ENCODE measurements around the gene GALNT17. TPM values are rescaled to one million over a fixed set of nuclear protein-coding genes. Genes with fewer than 3 reads are reported as not detected.
"Not testable (repeated sequence)": the region's sequence is repeated elsewhere in the genome, so short reads cannot be mapped to it uniquely, and the experiment has no call there.

The GALNT17 gene
- total RNA-seq, 5 donors from 2014 or later (not counting 1 experiment from before 2014, with no cell fraction given) = 0.09 to 0.20 TPM; not detected in 3

DNA sequence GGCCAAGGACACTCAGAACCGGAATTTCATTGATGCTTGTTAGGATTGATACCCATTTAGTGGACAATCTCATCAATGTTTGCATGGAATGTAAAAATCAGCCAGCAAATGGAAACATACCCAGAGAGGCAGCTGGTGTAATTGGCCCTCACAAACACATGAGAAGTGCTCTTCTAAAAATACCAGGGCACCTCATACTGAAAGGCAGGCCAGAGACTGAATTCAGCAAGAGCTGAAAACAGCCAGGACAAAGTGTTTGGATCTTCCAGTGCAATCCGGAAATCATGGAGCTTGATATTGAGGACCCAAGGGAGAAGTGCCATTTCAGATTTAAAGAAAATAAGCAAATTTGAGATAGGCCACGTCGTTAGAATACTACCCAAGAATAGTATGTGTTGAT, 498.6 kb downstream of the GALNT17 start:
- Histone ChIP-seq H3K36me3 (ENCODE audit: control insufficient read depth in 2 of 2, extremely low read depth in 1 of 2, insufficient read depth in 1 of 2, low read length in 1 of 2) (no peaks in the 10 kb centered on the region), H3K9me3 (no peaks in the 10 kb centered on the region), H3K4me3 (ENCODE audit: control insufficient read depth in 1 of 2, extremely low read depth in 1 of 2, low read length in 1 of 2) (no peak overlapping the region), H3K4me1 (ENCODE audit: control insufficient read depth in 1 of 2, extremely low read depth in 1 of 2, insufficient read depth in 2 of 2, low read length in 2 of 2) (no peaks in the 10 kb centered on the region), H3K27me3 (replicated peaks in 1 of 2; ENCODE audit: control insufficient read depth in 2 of 2, extremely low read depth in 1 of 2, insufficient read depth in 2 of 2, low read length in 1 of 2) (peaks cover 0 to 2% of the 10 kb centered on the region in 2 experiments), H3K27ac (ENCODE audit: low read length) (no peak overlapping the region)
- Mint-ChIP-seq H3K9me3 (peaks cover 3 to 10% (median 4%) of the 10 kb centered on the region in 3 donors), H3K4me1 (no peaks in the 10 kb centered on the region), H3K27me3 (no peaks in the 10 kb centered on the region), H3K4me3 (no peak overlapping the region), H3K36me3 (no peaks in the 10 kb centered on the region), H3K27ac (no peak overlapping the region)
- DNase-seq = no peak
- ChIA-PET CTCF (no interaction called here), POLR2A (interaction anchor here in 1 of 2 donors (0.6 kb wide), 1 partner anchor 10 kb away, joined by 3 read pairs; no protein-coding TSS in a partner anchor)
- no peak for ATAC-seq (replicated peaks in 1 of 4)
- 77% methylated on average over 4 of the region's 4 CpGs for WGBS (ENCODE audit: insufficient coverage)

DNA sequence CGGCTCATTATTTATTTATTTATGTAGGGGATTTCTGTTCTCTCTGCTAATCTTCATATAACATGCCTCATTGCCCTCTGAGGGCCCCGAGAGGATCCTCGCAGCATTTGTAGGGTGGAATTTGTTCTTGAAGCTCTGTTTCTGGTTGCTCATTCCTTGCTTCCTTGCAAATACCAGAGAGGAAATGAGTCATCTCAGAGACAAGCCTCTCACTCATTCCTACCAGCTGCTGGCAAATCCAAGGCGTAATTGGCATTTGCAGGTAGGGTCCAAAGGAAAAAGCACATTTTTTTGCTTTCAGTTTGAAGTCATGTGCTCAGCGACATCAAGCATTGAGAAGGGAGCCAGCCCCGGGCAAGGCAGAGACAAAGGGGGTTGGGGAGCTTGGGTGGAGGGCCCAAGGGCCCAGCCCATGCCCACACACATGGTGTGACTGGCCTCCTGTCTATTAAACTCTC, 501.6 kb downstream of the GALNT17 start:
- CTCF ChIA-PET = no interaction called here

DNA sequence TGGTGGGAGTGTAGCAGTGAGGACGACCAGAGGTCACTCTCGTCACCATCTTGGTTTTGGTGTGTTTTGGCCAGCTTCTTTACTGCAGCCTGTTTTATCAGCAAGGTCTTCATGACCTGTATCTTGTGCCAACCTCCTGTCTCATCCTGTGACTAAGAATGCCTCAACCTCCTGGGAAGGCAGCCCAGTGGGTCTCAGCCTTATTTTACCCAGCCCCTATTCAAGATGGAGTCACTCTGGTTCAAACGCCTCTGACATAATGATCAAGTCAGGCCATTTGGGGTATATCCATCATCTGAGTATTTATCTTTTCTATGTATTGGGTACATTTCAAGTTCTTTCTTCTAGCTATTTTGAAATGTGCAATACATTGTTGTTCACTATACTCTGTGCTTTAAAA, 503.9 kb downstream of the GALNT17 start:
- H3K27ac ChIP-seq (ENCODE audit: low read length); H3K27me3 Mint-ChIP-seq; H3K36me3 ChIP-seq (ENCODE audit: control insufficient read depth in 2 of 2, extremely low read depth in 1 of 2, insufficient read depth in 1 of 2, low read length in 1 of 2); POLR2A ChIA-PET; DNase-seq; H3K27ac Mint-ChIP-seq; H3K27me3 ChIP-seq (replicated peaks in 1 of 2; ENCODE audit: control insufficient read depth in 2 of 2, extremely low read depth in 1 of 2, insufficient read depth in 2 of 2, low read length in 1 of 2); H3K4me1 Mint-ChIP-seq; H3K9me3 ChIP-seq; H3K4me3 ChIP-seq (ENCODE audit: control insufficient read depth in 1 of 2, extremely low read depth in 1 of 2, low read length in 1 of 2); CTCF ChIA-PET; H3K4me1 ChIP-seq (ENCODE audit: control insufficient read depth in 1 of 2, extremely low read depth in 1 of 2, insufficient read depth in 2 of 2, low read length in 2 of 2); H3K36me3 Mint-ChIP-seq; ATAC-seq (replicated peaks in 1 of 4); H3K4me3 Mint-ChIP-seq: not testable (repeated sequence)
- 90% methylated on average over 2 of the region's 3 CpGs for WGBS (ENCODE audit: insufficient coverage)
- peaks cover under 1 to 15% (median 8%) of the 10 kb centered on the region in 3 donors for H3K9me3 Mint-ChIP-seq

More for the DNA sequence above, 501.6 kb downstream of the GALNT17 start:
- Mint-ChIP-seq H3K9me3 (peaks cover 4 to 14% (median 8%) of the 10 kb centered on the region in 3 donors), H3K4me3 (no peak overlapping the region), H3K27me3 (no peaks in the 10 kb centered on the region), H3K36me3 (no peaks in the 10 kb centered on the region), H3K4me1 (no peaks in the 10 kb centered on the region), H3K27ac (no peak overlapping the region)
- Histone ChIP-seq H3K4me3 (ENCODE audit: control insufficient read depth in 1 of 2, extremely low read depth in 1 of 2, low read length in 1 of 2) (no peak overlapping the region), H3K27me3 (replicated peaks in 1 of 2; ENCODE audit: control insufficient read depth in 2 of 2, extremely low read depth in 1 of 2, insufficient read depth in 2 of 2, low read length in 1 of 2) (peaks cover 0 to 2% of the 10 kb centered on the region in 2 experiments), H3K4me1 (ENCODE audit: control insufficient read depth in 1 of 2, extremely low read depth in 1 of 2, insufficient read depth in 2 of 2, low read length in 2 of 2) (no peaks in the 10 kb centered on the region), H3K9me3 (no peaks in the 10 kb centered on the region), H3K27ac (ENCODE audit: low read length) (no peak overlapping the region), H3K36me3 (ENCODE audit: control insufficient read depth in 2 of 2, extremely low read depth in 1 of 2, insufficient read depth in 1 of 2, low read length in 1 of 2) (no peaks in the 10 kb centered on the region)
- DNase-seq = no peak
- 18% methylated on average over 1 of the region's 6 CpGs for WGBS (ENCODE audit: insufficient coverage)
- ATAC-seq (replicated peaks in 1 of 4) = no peak
- POLR2A ChIA-PET = no interaction called here

- Histone ChIP-seq H3K36me3 (ENCODE audit: control insufficient read depth in 2 of 2, extremely low read depth in 1 of 2, insufficient read depth in 1 of 2, low read length in 1 of 2) (no peaks in the 10 kb centered on the region), H3K9me3 (no peaks in the 10 kb centered on the region), H3K27me3 (replicated peaks in 1 of 2; ENCODE audit: control insufficient read depth in 2 of 2, extremely low read depth in 1 of 2, insufficient read depth in 2 of 2, low read length in 1 of 2) (no peaks in the 10 kb centered on the region), H3K27ac (ENCODE audit: low read length) (no peak overlapping the region), H3K4me1 (ENCODE audit: control insufficient read depth in 1 of 2, extremely low read depth in 1 of 2, insufficient read depth in 2 of 2, low read length in 2 of 2) (no peaks in the 10 kb centered on the region), H3K4me3 (ENCODE audit: control insufficient read depth in 1 of 2, extremely low read depth in 1 of 2, low read length in 1 of 2) (no peak overlapping the region)
- no peaks in the 10 kb centered on the region for H3K27me3 Mint-ChIP-seq
- no peaks in the 10 kb centered on the region for H3K36me3 Mint-ChIP-seq
- no peak overlapping the region for H3K27ac Mint-ChIP-seq
- peaks cover 0 to 15% (median 7%) of the 10 kb centered on the region in 3 donors for H3K9me3 Mint-ChIP-seq
- DNase-seq (no peak), ATAC-seq (replicated peaks in 1 of 4) (no peak)
- H3K4me3 Mint-ChIP-seq = no peak overlapping the region
- H3K4me1 Mint-ChIP-seq = no peaks in the 10 kb centered on the region
- ChIA-PET CTCF (no interaction called here), POLR2A (no interaction called here)
- WGBS (ENCODE audit: insufficient coverage) = 79% methylated on average over 4 of the region's 4 CpGs
Measured at GRCh38 chr7:71636329-71636728, 504.4 kb downstream of the GALNT17 start.

GRCh38 chr7:71637578-71637977, 505.6 kb downstream of the GALNT17 start:
- peaks cover 0 to 15% (median 3%) of the 10 kb centered on the region in 3 donors for H3K9me3 Mint-ChIP-seq
- H3K4me3 Mint-ChIP-seq = no peak overlapping the region
- no peak overlapping the region for H3K27ac Mint-ChIP-seq
- H3K4me1 Mint-ChIP-seq = no peaks in the 10 kb centered on the region
- CTCF ChIA-PET = no interaction called here
- Histone ChIP-seq H3K4me1 (ENCODE audit: control insufficient read depth in 1 of 2, extremely low read depth in 1 of 2, insufficient read depth in 2 of 2, low read length in 2 of 2) (no peaks in the 10 kb centered on the region), H3K36me3 (ENCODE audit: control insufficient read depth in 2 of 2, extremely low read depth in 1 of 2, insufficient read depth in 1 of 2, low read length in 1 of 2) (no peaks in the 10 kb centered on the region), H3K4me3 (ENCODE audit: control insufficient read depth in 1 of 2, extremely low read depth in 1 of 2, low read length in 1 of 2) (no peak overlapping the region), H3K27me3 (replicated peaks in 1 of 2; ENCODE audit: control insufficient read depth in 2 of 2, extremely low read depth in 1 of 2, insufficient read depth in 2 of 2, low read length in 1 of 2) (no peaks in the 10 kb centered on the region), H3K27ac (ENCODE audit: low read length) (no peak overlapping the region), H3K9me3 (no peaks in the 10 kb centered on the region)
- H3K27me3 Mint-ChIP-seq = no peaks in the 10 kb centered on the region
- ATAC-seq (replicated peaks in 1 of 4) (no peak), DNase-seq (no peak)
- POLR2A ChIA-PET = no interaction called here
- WGBS (ENCODE audit: insufficient coverage) = 85% methylated on average over 6 of the region's 6 CpGs
- H3K36me3 Mint-ChIP-seq = no peaks in the 10 kb centered on the region

GRCh38 chr7:71638108-71638507, 506.2 kb downstream of the GALNT17 start:
- WGBS (ENCODE audit: insufficient coverage) = 83% methylated on average over 1 of the region's 1 CpG
- Mint-ChIP-seq H3K4me3 (no peak overlapping the region), H3K27me3 (no peaks in the 10 kb centered on the region), H3K4me1 (no peaks in the 10 kb centered on the region), H3K9me3 (peaks cover 0 to 15% (median 3%) of the 10 kb centered on the region in 3 donors), H3K27ac (no peak overlapping the region), H3K36me3 (no peaks in the 10 kb centered on the region)
- DNase-seq (no peak), ATAC-seq (replicated peaks in 1 of 4) (no peak)
- H3K36me3 ChIP-seq (ENCODE audit: control insufficient read depth in 2 of 2, extremely low read depth in 1 of 2, insufficient read depth in 1 of 2, low read length in 1 of 2) = no peaks in the 10 kb centered on the region
- POLR2A ChIA-PET = no interaction called here
- no peaks in the 10 kb centered on the region for H3K4me1 ChIP-seq (ENCODE audit: control insufficient read depth in 1 of 2, extremely low read depth in 1 of 2, insufficient read depth in 2 of 2, low read length in 2 of 2)
- H3K4me3 ChIP-seq (ENCODE audit: control insufficient read depth in 1 of 2, extremely low read depth in 1 of 2, low read length in 1 of 2) = no peak overlapping the region
- no peak overlapping the region for H3K27ac ChIP-seq (ENCODE audit: low read length)
- no peaks in the 10 kb centered on the region for H3K27me3 ChIP-seq (replicated peaks in 1 of 2; ENCODE audit: control insufficient read depth in 2 of 2, extremely low read depth in 1 of 2, insufficient read depth in 2 of 2, low read length in 1 of 2)
- no peaks in the 10 kb centered on the region for H3K9me3 ChIP-seq
- CTCF ChIA-PET = no interaction called here
